HG03108 (cell line): ENCODE measurements around the gene KCNN2.

Source experiments
- ATAC-seq: cut with Tn5 transposase; IDR thresholded peaks from one replicate; pipeline ENCODE4 v1.9.1; 2021; ENCODE audit warnings: moderate library complexity; ENCODE audit not compliant: unreplicated experiment

KCNN2 gene

GRCh38 chr5:114361724-114362196 is at the start of gene KCNN2:
Gene KCNN2 (plus strand): TSS chr5:114362070. CDS start chr5:114362140, 70 bp downstream.
- ATAC-seq = peak; percentile 62

- ATAC-seq = no peak
These were observed 49.2 kb upstream of the KCNN2 start for GRCh38 chr5:114312658-114313057.

GRCh38 chr5:114314061-114314460 is 47.8 kb upstream of the KCNN2 start:
- ATAC-seq = no peak

GRCh38 chr5:114316167-114316566 is 45.7 kb upstream of the KCNN2 start:
- ATAC-seq = no peak

- ATAC-seq = no peak
These were observed 44.1 kb upstream of the KCNN2 start for GRCh38 chr5:114317751-114318150.

GRCh38 chr5:114319236-114319635 is 42.6 kb upstream of the KCNN2 start:
- ATAC-seq = no peak

- no peak for ATAC-seq
These were observed 42.0 kb upstream of the KCNN2 start for GRCh38 chr5:114319821-114320220.

- ATAC-seq = no peak
These were observed 37.6 kb upstream of the KCNN2 start for GRCh38 chr5:114324282-114324681.

- ATAC-seq = no peak
These were observed 36.3 kb upstream of the KCNN2 start for GRCh38 chr5:114325541-114325940.

GRCh38 chr5:114327474-114327873 is 34.4 kb upstream of the KCNN2 start:
- ATAC-seq = no peak

GRCh38 chr5:114327987-114328386 is 33.9 kb upstream of the KCNN2 start:
- no peak for ATAC-seq

GRCh38 chr5:114330916-114331531 is 30.8 kb upstream of the KCNN2 start:
- no peak for ATAC-seq

GRCh38 chr5:114332493-114332892 is 29.4 kb upstream of the KCNN2 start:
- no peak for ATAC-seq

GRCh38 chr5:114332925-114333324 is 28.9 kb upstream of the KCNN2 start:
- no peak for ATAC-seq

GRCh38 chr5:114335391-114335790 is 26.5 kb upstream of the KCNN2 start:
- ATAC-seq = no peak

- no peak for ATAC-seq
These were observed 22.8 kb upstream of the KCNN2 start for GRCh38 chr5:114339108-114339507.

- ATAC-seq = no peak
These were observed 15.7 kb upstream of the KCNN2 start for GRCh38 chr5:114346181-114346580.

GRCh38 chr5:114355086-114355830 is 6.6 kb upstream of the KCNN2 start:
- ATAC-seq = no peak

GRCh38 chr5:114358329-114358728 is 3.5 kb upstream of the KCNN2 start:
- ATAC-seq = no peak

- ATAC-seq = no peak
These were observed 1.5 kb upstream of the KCNN2 start for GRCh38 chr5:114360357-114360756.

- peak; percentile 47 for ATAC-seq
These were observed 800 bp upstream of the KCNN2 start for GRCh38 chr5:114360816-114361723.
